Measurements from ENCODE around the gene GTSE1.

GTSE1 gene

GRCh38 chr22:46349681-46350080, 53.0 kb downstream of the GTSE1 start:
- Histone ChIP-seq H3K4me1 (ENCODE audit: control insufficient read depth, insufficient read depth, low read length) (no peaks in the 10 kb centered on the region), H3K9ac (ENCODE audit: low read length) (no peak overlapping the region), H3K27ac (ENCODE audit: low read depth, low read length) (no peak overlapping the region), H3K9me3 (ENCODE audit: control insufficient read depth, insufficient read depth, low read depth, low read length) (no peaks in the 10 kb centered on the region), H3K4me3 (ENCODE audit: low read depth, low read length) (no peak overlapping the region), H3K27me3 (ENCODE audit: control insufficient read depth, insufficient read depth, low read length) (no peaks in the 10 kb centered on the region), H3K36me3 (ENCODE audit: control insufficient read depth, insufficient read depth, low read length) (peaks cover 96% of the 10 kb centered on the region)

DNA sequence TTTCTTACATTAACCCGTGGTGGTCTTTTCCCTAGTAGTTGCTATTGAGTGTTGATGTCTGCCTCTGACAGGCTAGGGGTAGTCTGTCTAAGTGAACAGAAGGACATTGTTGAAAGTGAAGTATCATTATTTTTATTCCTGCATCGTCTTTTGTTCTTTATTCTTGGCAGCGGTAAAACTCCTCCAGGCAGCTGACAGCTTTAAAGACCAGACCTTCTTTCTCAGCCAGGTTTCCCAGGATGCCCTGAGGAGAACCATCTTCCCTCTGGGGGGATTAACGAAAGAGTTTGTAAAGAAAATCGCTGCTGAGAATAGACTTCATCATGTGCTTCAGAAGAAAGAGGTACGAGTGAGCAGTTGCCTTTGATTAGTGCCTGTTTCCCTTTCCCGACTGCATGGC, 53.5 kb downstream of the GTSE1 start:
- Histone ChIP-seq H3K36me3 (ENCODE audit: control insufficient read depth, insufficient read depth, low read length) (peaks cover 92% of the 10 kb centered on the region), H3K9ac (ENCODE audit: low read length) (no peak overlapping the region), H3K4me3 (ENCODE audit: low read depth, low read length) (no peak overlapping the region), H3K27ac (ENCODE audit: low read depth, low read length) (no peak overlapping the region), H3K9me3 (ENCODE audit: control insufficient read depth, insufficient read depth, low read depth, low read length) (no peaks in the 10 kb centered on the region), H3K27me3 (ENCODE audit: control insufficient read depth, insufficient read depth, low read length) (no peaks in the 10 kb centered on the region), H3K4me1 (ENCODE audit: control insufficient read depth, insufficient read depth, low read length) (no peaks in the 10 kb centered on the region)

GRCh38 chr22:46350646-46351045, 54.0 kb downstream of the GTSE1 start:
- no peak overlapping the region for H3K27ac ChIP-seq (ENCODE audit: low read depth, low read length)
- no peaks in the 10 kb centered on the region for H3K27me3 ChIP-seq (ENCODE audit: control insufficient read depth, insufficient read depth, low read length)
- no peaks in the 10 kb centered on the region for H3K4me1 ChIP-seq (ENCODE audit: control insufficient read depth, insufficient read depth, low read length)
- no peak overlapping the region for H3K9ac ChIP-seq (ENCODE audit: low read length)
- H3K36me3 ChIP-seq (ENCODE audit: control insufficient read depth, insufficient read depth, low read length): peaks cover 88% of the 10 kb centered on the region
- H3K9me3 ChIP-seq (ENCODE audit: control insufficient read depth, insufficient read depth, low read depth, low read length): no peaks in the 10 kb centered on the region
- no peak overlapping the region for H3K4me3 ChIP-seq (ENCODE audit: low read depth, low read length)

DNA sequence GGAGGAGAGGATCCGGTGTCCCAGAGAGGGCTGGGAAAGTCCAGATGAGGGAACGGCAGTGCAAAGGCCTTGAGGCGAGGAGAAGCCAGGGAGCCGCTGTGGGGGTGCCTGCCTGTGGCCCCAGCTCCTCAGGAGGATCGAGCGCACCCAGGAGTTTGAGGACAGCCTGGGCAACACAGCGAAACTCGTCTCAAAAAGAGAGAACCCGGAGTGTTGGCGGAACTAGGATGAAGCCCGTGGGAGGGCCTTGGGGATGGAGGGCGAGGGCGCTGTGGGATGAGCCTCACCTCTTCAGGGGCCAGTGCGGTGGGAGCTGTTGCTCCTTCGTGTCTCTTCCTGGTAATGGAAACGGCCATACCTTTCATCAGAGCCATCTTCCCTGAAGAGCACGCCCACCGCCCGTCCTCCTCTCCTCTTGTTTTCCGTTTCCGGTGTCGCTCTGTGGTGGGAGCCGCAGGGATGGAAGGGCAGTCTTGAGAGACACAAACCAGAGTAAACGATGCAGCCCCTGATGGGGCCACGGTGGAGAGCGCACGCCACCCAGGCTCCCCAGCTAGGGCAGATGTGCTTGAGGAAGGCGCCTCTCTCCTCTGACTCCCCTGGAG, 54.6 kb downstream of the GTSE1 start:
- no peak overlapping the region for H3K27ac ChIP-seq (ENCODE audit: low read depth, low read length)
- H3K9me3 ChIP-seq (ENCODE audit: control insufficient read depth, insufficient read depth, low read depth, low read length): no peaks in the 10 kb centered on the region
- H3K4me3 ChIP-seq (ENCODE audit: low read depth, low read length): no peak overlapping the region
- no peaks in the 10 kb centered on the region for H3K27me3 ChIP-seq (ENCODE audit: control insufficient read depth, insufficient read depth, low read length)
- peak overlapping the region; percentile 6 for H3K9ac ChIP-seq (ENCODE audit: low read length)
- no peaks in the 10 kb centered on the region for H3K4me1 ChIP-seq (ENCODE audit: control insufficient read depth, insufficient read depth, low read length)
- H3K36me3 ChIP-seq (ENCODE audit: control insufficient read depth, insufficient read depth, low read length): peaks cover 88% of the 10 kb centered on the region

- H3K9ac ChIP-seq (ENCODE audit: low read length): no peak overlapping the region
- H3K9me3 ChIP-seq (ENCODE audit: control insufficient read depth, insufficient read depth, low read depth, low read length): no peaks in the 10 kb centered on the region
- H3K36me3 ChIP-seq (ENCODE audit: control insufficient read depth, insufficient read depth, low read length): peaks cover 88% of the 10 kb centered on the region
- H3K4me1 ChIP-seq (ENCODE audit: control insufficient read depth, insufficient read depth, low read length): no peaks in the 10 kb centered on the region
- no peaks in the 10 kb centered on the region for H3K27me3 ChIP-seq (ENCODE audit: control insufficient read depth, insufficient read depth, low read length)
- no peak overlapping the region for H3K27ac ChIP-seq (ENCODE audit: low read depth, low read length)
- no peak overlapping the region for H3K4me3 ChIP-seq (ENCODE audit: low read depth, low read length)
These were observed 55.1 kb downstream of the GTSE1 start for GRCh38 chr22:46351767-46352166.

GRCh38 chr22:46352276-46352675, 55.6 kb downstream of the GTSE1 start:
- no peaks in the 10 kb centered on the region for H3K27me3 ChIP-seq (ENCODE audit: control insufficient read depth, insufficient read depth, low read length)
- no peak overlapping the region for H3K9ac ChIP-seq (ENCODE audit: low read length)
- H3K4me1 ChIP-seq (ENCODE audit: control insufficient read depth, insufficient read depth, low read length): no peaks in the 10 kb centered on the region
- H3K36me3 ChIP-seq (ENCODE audit: control insufficient read depth, insufficient read depth, low read length): peaks cover 89% of the 10 kb centered on the region
- no peak overlapping the region for H3K4me3 ChIP-seq (ENCODE audit: low read depth, low read length)
- no peak overlapping the region for H3K27ac ChIP-seq (ENCODE audit: low read depth, low read length)
- no peaks in the 10 kb centered on the region for H3K9me3 ChIP-seq (ENCODE audit: control insufficient read depth, insufficient read depth, low read depth, low read length)

DNA sequence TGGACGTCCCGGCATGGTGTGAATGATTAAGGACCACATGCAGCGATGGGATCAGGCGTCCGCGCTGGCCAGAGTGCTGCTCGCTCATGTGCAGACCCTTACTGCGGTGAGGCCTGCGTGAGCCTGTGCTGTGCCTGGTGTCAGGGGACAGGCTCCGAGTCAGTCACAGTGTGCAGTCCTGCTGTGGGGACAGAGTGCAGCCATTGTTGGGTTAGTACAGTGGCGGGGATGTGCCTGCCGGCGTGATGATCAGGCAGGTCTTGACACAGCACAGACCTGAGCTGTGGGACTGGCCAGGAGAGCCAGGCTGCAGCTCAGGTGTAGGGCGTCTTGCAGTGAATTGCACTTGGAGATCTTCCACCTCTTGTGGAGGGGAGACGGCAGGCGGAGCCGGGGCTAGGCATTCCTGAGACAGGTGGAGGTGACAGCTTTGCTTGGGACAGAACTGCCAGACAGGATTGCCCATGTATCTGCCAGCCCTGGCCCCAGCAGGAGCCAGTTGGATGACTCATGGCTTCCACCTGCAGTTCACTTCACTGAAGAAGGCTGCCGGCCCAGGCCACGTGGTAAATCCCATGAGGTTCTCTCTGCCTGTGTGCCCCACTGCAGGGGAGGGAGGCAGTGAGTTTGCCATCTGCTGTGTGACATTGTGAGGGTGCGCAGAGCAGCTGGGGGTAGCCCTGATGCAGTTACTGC, 56.2 kb downstream of the GTSE1 start:
- Histone ChIP-seq H3K4me1 (ENCODE audit: control insufficient read depth, insufficient read depth, low read length) (no peaks in the 10 kb centered on the region), H3K36me3 (ENCODE audit: control insufficient read depth, insufficient read depth, low read length) (peaks cover 87% of the 10 kb centered on the region), H3K9ac (ENCODE audit: low read length) (no peak overlapping the region)

GRCh38 chr22:46353483-46354105, 56.9 kb downstream of the GTSE1 start:
- no peaks in the 10 kb centered on the region for H3K27me3 ChIP-seq (ENCODE audit: control insufficient read depth, insufficient read depth, low read length)
- H3K4me1 ChIP-seq (ENCODE audit: control insufficient read depth, insufficient read depth, low read length): no peaks in the 10 kb centered on the region
- H3K9me3 ChIP-seq (ENCODE audit: control insufficient read depth, insufficient read depth, low read depth, low read length): no peaks in the 10 kb centered on the region
- no peak overlapping the region for H3K4me3 ChIP-seq (ENCODE audit: low read depth, low read length)
- H3K36me3 ChIP-seq (ENCODE audit: control insufficient read depth, insufficient read depth, low read length): peaks cover 87% of the 10 kb centered on the region
- no peak overlapping the region for H3K9ac ChIP-seq (ENCODE audit: low read length)
- no peak overlapping the region for H3K27ac ChIP-seq (ENCODE audit: low read depth, low read length)

More for the DNA sequence above, 56.2 kb downstream of the GTSE1 start:
- H3K9me3 ChIP-seq (ENCODE audit: control insufficient read depth, insufficient read depth, low read depth, low read length): no peaks in the 10 kb centered on the region
- no peaks in the 10 kb centered on the region for H3K27me3 ChIP-seq (ENCODE audit: control insufficient read depth, insufficient read depth, low read length)
- H3K4me3 ChIP-seq (ENCODE audit: low read depth, low read length): no peak overlapping the region
- no peak overlapping the region for H3K27ac ChIP-seq (ENCODE audit: low read depth, low read length)

GRCh38 chr22:46354176-46354992, 57.7 kb downstream of the GTSE1 start:
- Histone ChIP-seq H3K4me1 (ENCODE audit: control insufficient read depth, insufficient read depth, low read length) (no peaks in the 10 kb centered on the region), H3K4me3 (ENCODE audit: low read depth, low read length) (no peak overlapping the region), H3K9me3 (ENCODE audit: control insufficient read depth, insufficient read depth, low read depth, low read length) (no peaks in the 10 kb centered on the region), H3K9ac (ENCODE audit: low read length) (no peak overlapping the region), H3K36me3 (ENCODE audit: control insufficient read depth, insufficient read depth, low read length) (peaks cover 87% of the 10 kb centered on the region), H3K27ac (ENCODE audit: low read depth, low read length) (no peak overlapping the region), H3K27me3 (ENCODE audit: control insufficient read depth, insufficient read depth, low read length) (no peaks in the 10 kb centered on the region)

DNA sequence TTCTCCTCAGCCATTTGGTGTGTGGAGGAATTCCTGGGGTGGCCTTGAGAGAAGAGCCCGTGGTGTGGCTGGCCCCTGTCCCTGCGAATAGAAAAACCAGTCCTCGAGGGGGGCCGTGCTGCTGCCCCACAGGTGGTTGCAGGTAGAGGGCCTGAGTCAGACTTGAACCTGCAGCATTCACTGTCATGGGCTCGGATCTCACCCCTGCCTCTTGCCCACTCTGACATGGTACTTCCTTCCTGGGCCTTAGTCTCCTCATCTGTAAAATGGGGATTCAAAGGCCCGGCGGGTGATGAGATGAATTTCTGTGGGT, 58.3 kb downstream of the GTSE1 start:
- Histone ChIP-seq H3K9ac (ENCODE audit: low read length) (no peak overlapping the region), H3K36me3 (ENCODE audit: control insufficient read depth, insufficient read depth, low read length) (peaks cover 85% of the 10 kb centered on the region), H3K4me3 (ENCODE audit: low read depth, low read length) (no peak overlapping the region), H3K4me1 (ENCODE audit: control insufficient read depth, insufficient read depth, low read length) (no peaks in the 10 kb centered on the region), H3K27me3 (ENCODE audit: control insufficient read depth, insufficient read depth, low read length) (no peaks in the 10 kb centered on the region), H3K9me3 (ENCODE audit: control insufficient read depth, insufficient read depth, low read depth, low read length) (no peaks in the 10 kb centered on the region), H3K27ac (ENCODE audit: low read depth, low read length) (no peak overlapping the region)
